Stimulated activated CD8-positive, alpha-beta memory T cell treated with anti-CD3 and anti-CD28 coated beads, Interleukin-4, amount 100 ng/mL, for 4 hours (primary cell): ENCODE results near the gene GAA.

Experiments
- DNase-seq, 2 donors: peaks; one replicate each; pipeline ENCODE4 v3.0.0-alpha.2; 2020; ENCODE audit warnings: low read depth in 2 of 2, low spot score in 1 of 2

Gene GAA

GRCh38 chr17:80116921-80117380 is 15.6 kb downstream of the GAA start:
- no peak for DNase-seq

GRCh38 chr17:80117491-80118401 is 16.4 kb downstream of the GAA start:
- no peak for DNase-seq

- no peak for DNase-seq
Observed at GRCh38 chr17:80118601-80119270, 17.4 kb downstream of the GAA start.

- DNase-seq: no peak
Observed at GRCh38 chr17:80119271-80119791, 17.9 kb downstream of the GAA start.

- no peak for DNase-seq
Observed at GRCh38 chr17:80119839-80120238, 18.5 kb downstream of the GAA start.

- no peak for DNase-seq
Observed at GRCh38 chr17:80122026-80122575, 20.7 kb downstream of the GAA start.

GRCh38 chr17:80122926-80123505 is 21.6 kb downstream of the GAA start:
- no peak for DNase-seq

GRCh38 chr17:80123791-80124190 is 22.4 kb downstream of the GAA start:
- no peak for DNase-seq

- DNase-seq: no peak
Observed at GRCh38 chr17:80124351-80124981, 23.1 kb downstream of the GAA start.

GRCh38 chr17:80125656-80126448 is 24.5 kb downstream of the GAA start:
- DNase-seq: no peak

- DNase-seq: no peak
Observed at GRCh38 chr17:80126449-80126715, 25.0 kb downstream of the GAA start.

- no peak for DNase-seq
Observed at GRCh38 chr17:80129006-80129565, 27.7 kb downstream of the GAA start.

GRCh38 chr17:80130992-80131391 is 29.6 kb downstream of the GAA start:
- DNase-seq: no peak

GRCh38 chr17:80132906-80133625 is 31.7 kb downstream of the GAA start:
- DNase-seq: no peak

GRCh38 chr17:80133626-80133970 is 32.2 kb downstream of the GAA start:
- no peak for DNase-seq

- DNase-seq: no peak
Observed at GRCh38 chr17:80137131-80137530, 35.8 kb downstream of the GAA start.

- no peak for DNase-seq
Observed at GRCh38 chr17:80138856-80139426, 37.6 kb downstream of the GAA start.

GRCh38 chr17:80141463-80142165 is 40.2 kb downstream of the GAA start:
- DNase-seq: no peak

- no peak for DNase-seq
Observed at GRCh38 chr17:80142929-80143328, 41.5 kb downstream of the GAA start.
